ENCODE data around the gene TLR7. TPM values are rescaled to one million over a fixed set of nuclear protein-coding genes. Genes with fewer than 3 reads are reported as not detected.

TLR7 gene
- total RNA-seq, 1 experiment from 2014 or later: not detected

DNA sequence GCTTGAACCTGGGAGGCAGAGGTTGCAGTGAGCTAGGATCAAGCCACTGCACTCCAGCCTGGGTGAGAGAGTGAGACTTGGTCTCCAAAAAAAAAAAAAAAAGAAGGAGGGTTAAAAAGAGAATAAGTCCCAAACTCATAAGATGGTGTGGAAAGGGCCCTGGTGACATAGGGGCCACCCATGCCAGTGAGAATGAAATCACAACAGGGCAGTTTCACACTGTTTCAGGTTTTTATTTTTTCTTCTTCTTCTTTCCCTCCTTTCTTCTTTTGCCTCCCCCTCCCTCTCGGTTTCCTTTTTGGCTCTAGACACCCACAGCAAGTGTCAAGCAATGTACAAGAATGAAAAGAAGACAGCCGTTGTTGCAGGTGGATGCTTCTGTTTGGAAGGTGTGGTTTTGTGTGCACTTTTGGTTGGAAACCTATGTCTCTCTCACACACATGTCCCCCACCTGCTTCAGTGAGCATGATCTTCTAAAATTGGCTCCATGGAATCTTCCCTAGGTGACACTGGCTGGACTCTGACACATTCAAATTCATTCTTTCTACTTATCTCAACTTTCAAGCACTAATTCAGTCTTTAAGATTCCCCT, 25.1 kb downstream of the TLR7 start:
- Mint-ChIP-seq H3K36me3 (ENCODE audit: insufficient read depth in 1 of 3, low read depth in 3 of 3) (peaks cover 0 to 5% (median 0%) of the 10 kb centered on the region in 3 experiments; a peak in 2 of 7 replicates), H3K27ac (no peak overlapping the region; a peak in 1 of 7 replicates), H3K27me3 (ENCODE audit: low read depth) (peaks cover 3% of the 10 kb centered on the region), H3K4me1 (peaks cover 0 to 3% of the 10 kb centered on the region in 2 experiments; a peak in 1 of 4 replicates), H3K4me3 (no peak overlapping the region), H3K9me3 (peaks cover 55 to 64% of the 10 kb centered on the region in 2 experiments)
- Histone ChIP-seq H4K5ac (ENCODE audit: insufficient read length, low read depth, low read length) (no peak overlapping the region), H3K27me3 (ENCODE audit: insufficient read depth, low read length) (no peaks in the 10 kb centered on the region), H3K18ac (ENCODE audit: insufficient read length, low read depth, low read length) (no peak overlapping the region), H3K14ac (ENCODE audit: insufficient read depth, low read length) (no peak overlapping the region), H3K4me2 (ENCODE audit: insufficient read depth, insufficient read length, low read length) (no peak overlapping the region), H2AK5ac (ENCODE audit: insufficient read length, low read length) (no peak overlapping the region), H3K56ac (ENCODE audit: insufficient read length, low read depth, low read length) (no peak overlapping the region), H3K4me1 (ENCODE audit: insufficient read depth, low read length) (no peaks in the 10 kb centered on the region), H4K91ac (ENCODE audit: insufficient read length, low read depth, low read length) (no peak overlapping the region), H3K79me1 (ENCODE audit: insufficient read depth, low read depth, low read length, poor library complexity, severe bottlenecking) (no peaks in the 10 kb centered on the region), H4K20me1 (ENCODE audit: control insufficient read depth, insufficient read depth, insufficient read length) (no peaks in the 10 kb centered on the region), H3K27ac (ENCODE audit: insufficient read length, low read depth, low read length) (no peak overlapping the region), H3T11ph (ENCODE audit: low read length) (no peak overlapping the region), H3K23me2 (ENCODE audit: insufficient read length, low read depth, low read length, poor library complexity, severe bottlenecking) (no peaks in the 10 kb centered on the region), H2BK5ac (ENCODE audit: insufficient read length, low read length) (no peak overlapping the region), H2AFZ (ENCODE audit: low read length) (no peak overlapping the region), H2BK15ac (ENCODE audit: low read depth, low read length) (no peak overlapping the region), H4K8ac (replicated peaks; ENCODE audit: insufficient read length, low read depth, low read length) (no peak overlapping the region), H3K23ac (ENCODE audit: insufficient read length, low read depth, low read length) (no peak overlapping the region), H3K79me2 (ENCODE audit: insufficient read depth, low read length) (no peaks in the 10 kb centered on the region), H2BK120ac (ENCODE audit: low read depth, low read length, poor library complexity, severe bottlenecking) (no peak overlapping the region), H3K9me3 (ENCODE audit: control insufficient read depth, low read depth, low read length) (no peaks in the 10 kb centered on the region), H2BK12ac (ENCODE audit: insufficient read length, low read depth, low read length) (no peak overlapping the region), H3K4ac (ENCODE audit: low read depth, low read length) (no peak overlapping the region), H2BK20ac (ENCODE audit: low read depth, low read length, poor library complexity, severe bottlenecking) (no peak overlapping the region), H3K9ac (ENCODE audit: extremely low read depth, insufficient read length, low read length) (no peak overlapping the region)
- no CpG with 5 or more reads among the region's 2 CpGs for WGBS (ENCODE audit: extremely low coverage, insufficient read length, low lambda C conversion rate)
- no peak for TF ChIP-seq CTCF (conservative IDR thresholded peaks at IDR 0.05)
- DNase-seq: no peak
